Trophoblast cell (in vitro differentiated cells and primary cell): Measurements from ENCODE around the gene ATOH7.
A peak's percentile ranks its signal among the peaks of the same experiment; 100 is the strongest.
"Not testable (repeated sequence)": the region's sequence is repeated elsewhere in the genome, so short reads cannot be mapped to it uniquely, and the experiment has no call there.

Experiments used
- DNase-seq, 2 donors: peaks; one replicate each; pipeline ENCODE4 v3.0.0-alpha.2; 2016
- H2AFZ ChIP-seq: 2 replicates; pipeline ENCODE4 v1.6.1; 2013; ENCODE audit warnings: low read length, moderate library complexity, mild to moderate bottlenecking; ENCODE audit not compliant: insufficient read depth, poor library complexity
- H2AK5ac ChIP-seq: 2 replicates; pipeline ENCODE4 v1.6.1; 2013; ENCODE audit warnings: mild to moderate bottlenecking, low read length
- H2BK120ac ChIP-seq: 2 replicates; pipeline ENCODE4 v1.6.1; 2013; ENCODE audit warnings: low read length, mild to moderate bottlenecking, moderate library complexity; ENCODE audit not compliant: insufficient read depth, poor library complexity
- H2BK12ac ChIP-seq: 2 replicates; pipeline ENCODE4 v1.6.1; 2013; ENCODE audit warnings: mild to moderate bottlenecking, low read length, moderate library complexity
- H2BK5ac ChIP-seq: 2 replicates; pipeline ENCODE4 v1.6.1; 2013; ENCODE audit warnings: low read length, low read depth, moderate library complexity, mild to moderate bottlenecking; ENCODE audit not compliant: poor library complexity
- H3K14ac ChIP-seq: 2 replicates; pipeline ENCODE4 v1.6.1; 2013; ENCODE audit warnings: mild to moderate bottlenecking, low read length
- H3K18ac ChIP-seq: 2 replicates; pipeline ENCODE4 v1.6.1; 2013; ENCODE audit warnings: mild to moderate bottlenecking, low read length
- H3K23ac ChIP-seq: 2 replicates; pipeline ENCODE4 v1.6.1; 2013; ENCODE audit warnings: low read length
- H3K27ac ChIP-seq: 2 replicates; pipeline ENCODE4 v1.5.1; 2013; ENCODE audit warnings: low read depth, mild to moderate bottlenecking, inconsistent platforms, low read length, moderate library complexity
- H3K27me3 ChIP-seq: 2 replicates; pipeline ENCODE4 v1.6.1; 2013; ENCODE audit warnings: inconsistent platforms, mild to moderate bottlenecking, low read length, moderate library complexity; ENCODE audit not compliant: insufficient read depth
- H3K36me3 ChIP-seq, 2 experiments: 1 replicate in 1 of 2; 2 replicates in 1 of 2; pipeline ENCODE4 v1.6.1; 2013; ENCODE audit warnings: low read length in 2 of 2, mild to moderate bottlenecking in 2 of 2, moderate library complexity in 1 of 2; ENCODE audit not compliant: insufficient read depth in 2 of 2, control insufficient read depth in 1 of 2
- H3K4ac ChIP-seq: 2 replicates; pipeline ENCODE4 v1.6.1; 2013; ENCODE audit warnings: low read depth, mild to moderate bottlenecking, low read length, moderate library complexity
- H3K4me1 ChIP-seq, 2 experiments: 1 replicate in 1 of 2; 2 replicates in 1 of 2; pipeline ENCODE4 v1.6.1; 2013; ENCODE audit warnings: low read length in 2 of 2, mild to moderate bottlenecking in 2 of 2, moderate library complexity in 1 of 2; ENCODE audit not compliant: insufficient read depth in 2 of 2, control insufficient read depth in 1 of 2
- H3K4me2 ChIP-seq: 2 replicates; pipeline ENCODE4 v1.6.1; 2013; ENCODE audit warnings: inconsistent platforms, mild to moderate bottlenecking, low read length, moderate library complexity
- H3K4me3 ChIP-seq: 2 replicates; pipeline ENCODE4 v1.5.1; 2013; ENCODE audit warnings: mild to moderate bottlenecking, low read depth, low read length, inconsistent platforms
- H3K79me1 ChIP-seq: one replicate; pipeline ENCODE4 v1.6.1; 2013; ENCODE audit warnings: low read length
- H3K79me2 ChIP-seq: 2 replicates; pipeline ENCODE4 v1.6.1; 2013; ENCODE audit warnings: low read length, mild to moderate bottlenecking; ENCODE audit not compliant: control insufficient read depth, insufficient read depth, poor library complexity
- H3K9ac ChIP-seq: 2 replicates; pipeline ENCODE4 v1.6.1; 2013; ENCODE audit warnings: mild to moderate bottlenecking, low read length
- H3K9me3 ChIP-seq: 2 replicates; pipeline ENCODE4 v1.6.1; 2013; ENCODE audit warnings: low read depth, mild to moderate bottlenecking, control low read depth, inconsistent platforms, low read length; ENCODE audit not compliant: insufficient read depth
- H4K12ac ChIP-seq: 2 replicates; pipeline ENCODE4 v1.6.1; 2013; ENCODE audit warnings: low read depth, mild to moderate bottlenecking, low read length, moderate library complexity
- H4K8ac ChIP-seq: 2 replicates; pipeline ENCODE4 v1.6.1; 2013; ENCODE audit warnings: low read depth, mild to moderate bottlenecking, low read length, moderate library complexity
- H4K91ac ChIP-seq: one replicate; pipeline ENCODE4 v1.6.1; 2013; ENCODE audit warnings: low read depth, mild to moderate bottlenecking, low read length, moderate library complexity
- WGBS: extraction: QIAGEN DNeasy Blood & Tissue Kit; methylation state at CpG from one replicate; pipeline ENCODE4 v1.1.7; 2013; ENCODE audit warnings: missing lambda C conversion rate; ENCODE audit not compliant: insufficient read length, insufficient coverage; ENCODE audit errors: extremely low coverage; 5-methylcytosine and 5-hydroxymethylcytosine counted together

ATOH7 gene

DNA sequence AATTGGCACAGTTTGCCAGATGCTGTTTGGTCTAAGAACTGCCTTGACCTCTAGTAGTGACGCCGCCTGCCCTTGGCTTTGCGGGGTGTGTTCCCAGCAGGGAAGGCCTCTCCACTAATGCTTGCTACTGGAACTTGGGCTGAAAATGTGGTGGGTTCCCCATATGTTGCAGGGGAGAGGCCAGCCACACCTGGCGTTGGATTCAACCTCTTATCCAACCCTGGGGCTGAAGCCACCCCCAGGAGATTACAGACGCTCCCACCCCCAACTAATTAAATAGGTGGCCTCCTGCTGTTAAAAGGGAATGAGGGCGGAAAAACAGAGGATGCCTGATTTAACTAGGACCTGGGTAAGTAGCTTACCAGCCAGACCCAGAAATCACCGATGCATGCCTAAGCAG lies 19.2 kb upstream of the ATOH7 start:
- H2BK12ac ChIP-seq, result no peak overlapping the region
- H3K4me3 ChIP-seq, result no peak overlapping the region
- H3K27ac ChIP-seq, result no peak overlapping the region
- H4K12ac ChIP-seq, result no peak overlapping the region
- H3K9me3 ChIP-seq, result no peaks in the 10 kb centered on the region
- H2BK5ac ChIP-seq, result no peak overlapping the region
- H2AK5ac ChIP-seq, result no peak overlapping the region
- H3K9ac ChIP-seq, result no peak overlapping the region
- H3K27me3 ChIP-seq, result no peaks in the 10 kb centered on the region
- no peak overlapping the region for H3K4me2 ChIP-seq
- no peak overlapping the region for H2BK120ac ChIP-seq
- H3K36me3 ChIP-seq, result no peaks in the 10 kb centered on the region
- no peak for DNase-seq
- WGBS, result no CpG with 5 or more reads among the region's 7 CpGs
- no peaks in the 10 kb centered on the region for H3K79me2 ChIP-seq
- H4K91ac ChIP-seq, result no peak overlapping the region
- no peak overlapping the region for H2AFZ ChIP-seq
- H3K14ac ChIP-seq, result no peak overlapping the region
- H4K8ac ChIP-seq, result no peak overlapping the region
- no peaks in the 10 kb centered on the region for H3K79me1 ChIP-seq
- no peaks in the 10 kb centered on the region for H3K4me1 ChIP-seq
- H3K4ac ChIP-seq, result no peak overlapping the region
- H3K23ac ChIP-seq, result peak overlapping the region; percentile 70
- no peak overlapping the region for H3K18ac ChIP-seq

DNA sequence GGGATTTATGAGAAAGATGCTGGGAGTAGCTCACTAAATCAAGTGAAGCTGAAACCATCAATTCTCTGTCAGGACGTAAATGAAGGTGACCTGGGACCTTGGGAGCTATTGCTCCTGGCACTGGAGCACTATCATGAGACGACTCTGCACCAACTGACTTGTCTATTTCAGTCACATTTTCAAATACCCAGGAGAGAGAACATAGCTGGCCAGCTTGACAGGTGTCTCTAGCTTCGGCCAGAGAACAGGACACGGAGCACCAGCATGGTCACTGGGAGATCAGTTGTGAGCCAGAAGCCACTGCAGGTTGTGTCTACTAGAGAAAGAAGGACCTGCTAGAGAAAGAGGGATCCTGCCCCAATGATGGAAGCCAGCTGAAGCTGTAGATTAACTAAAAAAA lies 17.4 kb upstream of the ATOH7 start:
- WGBS, result no CpG with 5 or more reads among the region's 4 CpGs
- H3K4ac ChIP-seq, result no peak overlapping the region
- H3K36me3 ChIP-seq, result no peaks in the 10 kb centered on the region
- no peak overlapping the region for H3K9ac ChIP-seq
- no peak overlapping the region for H4K8ac ChIP-seq
- no peak overlapping the region for H2BK12ac ChIP-seq
- H3K23ac ChIP-seq, result no peak overlapping the region
- no peak overlapping the region for H4K12ac ChIP-seq
- no peaks in the 10 kb centered on the region for H3K79me1 ChIP-seq
- H3K4me1 ChIP-seq, result no peaks in the 10 kb centered on the region
- no peak overlapping the region for H3K18ac ChIP-seq
- no peak overlapping the region for H4K91ac ChIP-seq
- H2AK5ac ChIP-seq, result no peak overlapping the region
- DNase-seq, result no peak
- no peak overlapping the region for H3K4me2 ChIP-seq
- no peak overlapping the region for H3K4me3 ChIP-seq
- no peak overlapping the region for H3K14ac ChIP-seq
- no peak overlapping the region for H2AFZ ChIP-seq
- H2BK5ac ChIP-seq, result no peak overlapping the region
- no peaks in the 10 kb centered on the region for H3K27me3 ChIP-seq
- no peak overlapping the region for H2BK120ac ChIP-seq
- no peaks in the 10 kb centered on the region for H3K9me3 ChIP-seq
- H3K79me2 ChIP-seq, result no peaks in the 10 kb centered on the region
- H3K27ac ChIP-seq, result no peak overlapping the region

GRCh38 chr10:68247931-68248330 lies 16.0 kb upstream of the ATOH7 start:
- Histone ChIP-seq H3K9me3 (no peaks in the 10 kb centered on the region), H3K4me3 (no peak overlapping the region), H3K4ac (no peak overlapping the region), H3K18ac (no peak overlapping the region), H4K91ac (no peak overlapping the region), H4K12ac (no peak overlapping the region), H3K14ac (no peak overlapping the region), H2BK5ac (no peak overlapping the region), H3K27me3 (no peaks in the 10 kb centered on the region), H3K79me2 (no peaks in the 10 kb centered on the region), H3K36me3 (no peaks in the 10 kb centered on the region), H3K4me2 (no peak overlapping the region), H3K4me1 (no peaks in the 10 kb centered on the region), H3K23ac (no peak overlapping the region), H4K8ac (no peak overlapping the region), H3K79me1 (no peaks in the 10 kb centered on the region), H2BK12ac (no peak overlapping the region), H2BK120ac (no peak overlapping the region), H3K27ac (no peak overlapping the region), H2AK5ac (no peak overlapping the region), H2AFZ (no peak overlapping the region), H3K9ac (no peak overlapping the region)
- no peak for DNase-seq
- no CpG with 5 or more reads among the region's 6 CpGs for WGBS

DNA sequence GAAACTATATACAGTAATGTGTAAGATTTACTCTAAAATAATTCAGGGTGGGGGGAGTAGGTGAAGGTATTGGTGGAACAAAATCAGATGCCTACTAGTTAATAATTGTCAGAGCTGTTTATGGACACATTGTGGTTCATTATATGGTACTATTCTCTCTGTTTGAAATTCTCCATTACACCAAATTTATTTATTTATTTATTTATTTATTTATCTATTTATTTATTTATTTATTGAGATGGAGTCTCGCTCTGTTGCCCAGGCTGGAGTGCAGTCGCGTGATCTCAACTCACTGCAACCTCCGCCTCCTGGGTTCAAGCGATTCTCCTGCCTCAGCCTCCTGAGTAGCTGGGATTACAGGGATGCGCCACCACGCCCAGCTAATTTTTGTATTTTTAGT lies 14.5 kb upstream of the ATOH7 start:
- H3K14ac ChIP-seq, H3K4me1 ChIP-seq, H3K4me3 ChIP-seq, H3K79me1 ChIP-seq, H3K4ac ChIP-seq, H3K36me3 ChIP-seq, H3K23ac ChIP-seq, H4K8ac ChIP-seq, H3K4me2 ChIP-seq, H3K9me3 ChIP-seq, H4K12ac ChIP-seq, H2AFZ ChIP-seq, H4K91ac ChIP-seq, H3K27me3 ChIP-seq, H3K9ac ChIP-seq, H3K79me2 ChIP-seq, H2BK120ac ChIP-seq, H3K18ac ChIP-seq, H3K27ac ChIP-seq, DNase-seq, H2AK5ac ChIP-seq, H2BK12ac ChIP-seq, H2BK5ac ChIP-seq: not testable (repeated sequence)
- no CpG with 5 or more reads among the region's 7 CpGs for WGBS
